Inferior parietal cortex (tissue), 1 donor: Measurements from ENCODE around the gene UGT1A4.
"Not testable (repeated sequence)": the region's sequence is repeated elsewhere in the genome, so short reads cannot be mapped to it uniquely, and the experiment has no call there.

Source experiments
- DNase-seq: peaks from one replicate; pipeline ENCODE4 v3.0.0-alpha.2; 2016; ENCODE audit errors: extremely low spot score

Gene UGT1A4

DNA sequence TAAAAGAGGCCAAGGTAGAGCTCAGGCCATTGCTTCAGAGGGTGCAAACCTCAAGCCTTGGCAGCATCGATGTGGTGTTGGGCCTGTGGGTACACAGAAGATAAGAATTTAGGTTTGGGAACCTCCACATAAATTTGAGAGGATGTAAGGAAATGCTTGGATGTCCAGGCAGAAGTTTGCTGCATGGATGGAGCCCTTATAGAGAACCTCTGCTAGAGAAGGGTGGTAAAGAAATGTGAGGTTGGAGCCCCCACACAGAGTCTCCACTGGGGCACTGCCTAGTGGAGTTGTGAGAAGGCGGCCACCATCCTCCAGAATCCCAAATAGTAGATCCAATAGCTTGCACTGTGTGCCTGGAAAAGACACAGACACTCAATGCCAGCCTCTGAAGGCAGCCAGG is 32.2 kb downstream of the UGT1A4 start:
- DNase-seq: not testable (repeated sequence)

GRCh38 chr2:233751212-233752009 is 32.9 kb downstream of the UGT1A4 start:
- DNase-seq: not testable (repeated sequence)

- DNase-seq: no peak
Measured at GRCh38 chr2:233754872-233755611, 36.5 kb downstream of the UGT1A4 start.

- no peak for DNase-seq
Measured at GRCh38 chr2:233756429-233757081, 38.0 kb downstream of the UGT1A4 start.

DNA sequence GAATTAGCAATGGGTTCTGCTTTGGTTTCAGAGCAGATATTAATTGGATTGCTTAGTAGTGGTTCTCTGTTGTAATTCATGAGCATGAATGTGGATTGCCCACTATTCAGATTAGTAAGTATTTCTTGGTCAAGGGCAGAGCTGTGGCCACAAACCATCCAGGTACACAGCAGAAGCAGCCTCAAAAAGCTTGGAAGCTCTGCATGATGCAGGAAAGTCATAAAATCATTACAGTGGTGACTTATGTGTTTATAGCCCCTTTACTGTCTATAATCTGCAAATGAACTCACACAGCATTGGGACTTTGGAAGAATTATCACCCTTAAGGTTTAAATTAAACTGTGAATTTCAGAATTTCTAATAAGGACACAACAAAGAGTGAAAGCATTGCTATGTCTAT is 39.6 kb downstream of the UGT1A4 start:
- no peak for DNase-seq

DNA sequence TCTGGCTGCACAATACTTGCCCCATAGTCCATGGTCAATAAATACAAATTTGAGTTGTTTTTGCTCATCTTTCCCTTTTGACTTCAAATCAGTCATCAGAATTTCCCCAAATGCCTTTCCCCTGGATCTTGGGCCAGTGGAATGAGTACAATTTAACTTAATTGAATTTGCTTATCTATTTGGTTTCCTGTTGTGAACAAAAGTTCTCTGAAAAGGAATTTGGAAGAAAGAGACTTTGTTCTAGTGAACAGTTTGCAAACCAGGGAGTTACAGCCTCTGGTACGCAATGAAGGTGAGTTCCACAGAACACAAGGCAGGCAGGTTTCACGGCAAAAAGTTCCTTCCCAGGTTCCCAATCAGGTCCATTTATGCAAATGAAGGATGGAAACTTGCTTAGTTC is 40.3 kb downstream of the UGT1A4 start:
- DNase-seq: no peak

DNA sequence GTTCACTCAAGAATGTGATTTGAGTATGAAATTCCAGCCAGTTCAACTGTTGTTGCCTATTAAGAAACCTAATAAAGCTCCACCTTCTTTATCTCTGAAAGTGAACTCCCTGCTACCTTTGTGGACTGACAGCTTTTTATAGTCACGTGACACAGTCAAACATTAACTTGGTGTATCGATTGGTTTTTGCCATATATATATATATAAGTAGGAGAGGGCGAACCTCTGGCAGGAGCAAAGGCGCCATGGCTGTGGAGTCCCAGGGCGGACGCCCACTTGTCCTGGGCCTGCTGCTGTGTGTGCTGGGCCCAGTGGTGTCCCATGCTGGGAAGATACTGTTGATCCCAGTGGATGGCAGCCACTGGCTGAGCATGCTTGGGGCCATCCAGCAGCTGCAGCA is 41.5 kb downstream of the UGT1A4 start, which contains the start of gene UGT1A1:
UGT1A1 (plus strand) TSS at position 228 of the 400 bp plus-strand sequence; CDS start at position 246, 18 bp downstream.
- DNase-seq: no peak

- no peak for DNase-seq
Measured at GRCh38 chr2:233761040-233761769, 42.7 kb downstream of the UGT1A4 start.

GRCh38 chr2:233764264-233764663 is 45.7 kb downstream of the UGT1A4 start:
- DNase-seq: no peak

- DNase-seq: no peak
Measured at GRCh38 chr2:233764761-233765160, 46.2 kb downstream of the UGT1A4 start.

- no peak for DNase-seq
Measured at GRCh38 chr2:233766416-233766815, 47.9 kb downstream of the UGT1A4 start.

DNA sequence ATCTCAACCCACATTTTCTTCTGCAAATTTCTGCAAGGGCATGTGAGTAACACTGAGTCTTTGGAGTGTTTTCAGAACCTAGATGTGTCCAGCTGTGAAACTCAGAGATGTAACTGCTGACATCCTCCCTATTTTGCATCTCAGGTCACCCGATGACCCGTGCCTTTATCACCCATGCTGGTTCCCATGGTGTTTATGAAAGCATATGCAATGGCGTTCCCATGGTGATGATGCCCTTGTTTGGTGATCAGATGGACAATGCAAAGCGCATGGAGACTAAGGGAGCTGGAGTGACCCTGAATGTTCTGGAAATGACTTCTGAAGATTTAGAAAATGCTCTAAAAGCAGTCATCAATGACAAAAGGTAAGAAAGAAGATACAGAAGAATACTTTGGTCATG is 49.5 kb downstream of the UGT1A4 start:
- DNase-seq: no peak

DNA sequence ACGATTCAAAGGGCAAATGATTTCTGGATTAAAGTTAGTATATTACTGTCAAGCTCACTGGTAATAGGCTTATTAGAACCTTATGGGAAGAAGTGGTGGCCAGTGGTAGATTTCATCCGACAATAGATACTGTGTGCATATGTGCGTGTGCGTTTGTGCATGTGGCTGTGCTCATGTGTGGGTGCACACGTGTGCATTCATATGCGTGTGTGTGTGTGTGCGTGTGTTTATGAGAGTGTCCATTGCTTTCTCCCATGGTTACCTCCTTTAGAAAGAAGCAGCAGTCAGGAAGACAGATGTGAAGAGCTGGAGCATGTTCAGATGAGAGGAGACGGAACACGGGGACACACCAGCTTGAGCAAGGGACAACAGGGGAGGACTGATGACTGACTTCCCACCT is 50.7 kb downstream of the UGT1A4 start:
- DNase-seq: no peak

GRCh38 chr2:233772153-233772552 is 53.6 kb downstream of the UGT1A4 start:
- no peak for DNase-seq

DNA sequence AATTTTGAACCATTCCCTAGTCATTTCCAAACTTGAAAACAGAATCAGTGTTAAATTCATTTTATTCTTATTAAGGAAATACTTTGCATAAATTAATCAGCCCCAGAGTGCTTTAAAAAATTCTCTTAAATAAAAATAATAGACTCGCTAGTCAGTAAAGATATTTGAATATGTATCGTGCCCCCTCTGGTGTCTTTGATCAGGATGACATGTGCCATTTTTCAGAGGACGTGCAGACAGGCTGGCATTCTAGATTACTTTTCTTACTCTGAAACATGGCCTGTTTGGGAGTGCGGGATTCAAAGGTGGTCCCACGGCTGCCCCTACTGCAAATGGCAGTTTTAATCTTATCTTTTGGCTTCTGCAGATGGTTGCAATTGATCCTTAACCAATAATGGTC is 54.0 kb downstream of the UGT1A4 start:
- DNase-seq: no peak

GRCh38 chr2:233773854-233774253 is 55.3 kb downstream of the UGT1A4 start:
- no peak for DNase-seq

DNA sequence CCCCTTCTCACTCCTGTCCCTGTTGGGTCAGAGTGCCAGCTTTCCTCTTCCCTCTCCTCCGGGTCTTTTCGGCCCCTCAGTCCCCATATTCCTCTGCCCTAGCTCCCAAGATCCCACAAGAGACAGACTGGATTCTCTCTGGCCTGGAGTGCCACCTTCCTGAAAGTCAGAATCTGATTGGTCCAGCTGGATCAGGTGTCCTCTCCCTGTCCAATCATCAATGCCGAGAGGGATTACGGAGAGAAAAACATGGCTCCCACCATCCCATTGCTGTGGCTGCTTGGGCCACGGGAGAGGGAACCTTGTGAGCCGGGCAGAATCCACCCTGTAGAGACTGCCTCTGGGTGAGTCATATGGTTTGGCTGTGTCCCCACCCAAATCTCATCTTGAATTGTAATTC is 56.9 kb downstream of the UGT1A4 start:
- no peak for DNase-seq

GRCh38 chr2:233778030-233778429 is 59.5 kb downstream of the UGT1A4 start, which contains the start of gene MROH2A:
Gene MROH2A, plus strand, starts transcription at chr2:233778330. Its CDS starts 1,029 bp downstream, at chr2:233779359.
- DNase-seq: no peak

- DNase-seq: no peak
Measured at GRCh38 chr2:233779722-233780121, 61.2 kb downstream of the UGT1A4 start.

- no peak for DNase-seq
Measured at GRCh38 chr2:233780771-233781170, 62.2 kb downstream of the UGT1A4 start.

- DNase-seq: no peak
Measured at GRCh38 chr2:233789554-233789953, 71.0 kb downstream of the UGT1A4 start.
